HEK293T (cell line): ENCODE data around the gene PCNX1.

ENCODE experiments used
- CTCF ChIA-PET: fragments of 350-600 bp; formaldehyde crosslinking; extraction: SDS; loops from one replicate; lab custom pipeline; 2021; ENCODE audit warnings: antibody characterized with exemption, inconsistent platforms; lab: Yijun Ruan, JAX
- POLR2A ChIA-PET: fragments of 350-600 bp; formaldehyde crosslinking; extraction: SDS; loops from one replicate; lab custom pipeline; 2020; ENCODE audit warnings: antibody characterized with exemption, inconsistent platforms; lab: Yijun Ruan, JAX
- DNase-seq: peaks from one replicate; pipeline ENCODE4 v3.0.0; 2012; ENCODE audit warnings: mixed read lengths; ENCODE audit errors: extremely low spot score
- ARNT ChIP-seq: fragments of 450-650 bp; IDR thresholded peaks from 2 replicates; pipeline ENCODE4 v1.6.1; 2017; ENCODE audit warnings: mild to moderate bottlenecking
- BHLHE40 ChIP-seq: fragments of 450-650 bp; IDR thresholded peaks from 2 replicates; pipeline ENCODE4 v1.6.1; 2016; ENCODE audit warnings: mild to moderate bottlenecking, moderate library complexity, borderline replicate concordance
- CTBP1 ChIP-seq: fragments of 450-650 bp; IDR thresholded peaks from 2 replicates; pipeline ENCODE4 v1.6.1; 2016; ENCODE audit warnings: borderline replicate concordance
- ELF4 ChIP-seq: fragments of 450-650 bp; IDR thresholded peaks from 2 replicates; pipeline ENCODE4 v1.6.1; 2017; ENCODE audit warnings: antibody characterized with exemption
- FOXA1 ChIP-seq: fragments of 450-650 bp; IDR thresholded peaks from 2 replicates; pipeline ENCODE4 v1.6.1; 2016; ENCODE audit warnings: mild to moderate bottlenecking
- FOXK2 ChIP-seq: fragments of 450-650 bp; IDR thresholded peaks from 2 replicates; pipeline ENCODE4 v1.6.1; 2016; ENCODE audit warnings: mild to moderate bottlenecking
- FOXM1 ChIP-seq: fragments of 450-650 bp; IDR thresholded peaks from 2 replicates; pipeline ENCODE4 v1.6.1; 2017; ENCODE audit warnings: mild to moderate bottlenecking, borderline replicate concordance
- HDGF ChIP-seq: fragments of 450-650 bp; IDR thresholded peaks from 2 replicates; pipeline ENCODE4 v1.6.1; 2017; ENCODE audit warnings: antibody characterized with exemption, borderline replicate concordance
- L3MBTL2 ChIP-seq: fragments of 450-650 bp; conservative IDR thresholded peaks from 2 replicates; pipeline ENCODE4 v1.6.1; 2016; ENCODE audit warnings: mild to moderate bottlenecking
- LEF1 ChIP-seq: fragments of 450-650 bp; IDR thresholded peaks from 2 replicates; pipeline ENCODE4 v1.6.1; 2017; ENCODE audit warnings: mild to moderate bottlenecking, borderline replicate concordance
- NFRKB ChIP-seq: fragments of 450-650 bp; IDR thresholded peaks from 2 replicates; pipeline ENCODE4 v1.6.1; 2016; ENCODE audit warnings: mild to moderate bottlenecking, moderate library complexity
- PKNOX1 ChIP-seq: fragments of 450-650 bp; IDR thresholded peaks from 2 replicates; pipeline ENCODE4 v1.6.1; 2016
- SP1 ChIP-seq: fragments of 450-650 bp; IDR thresholded peaks from 2 replicates; pipeline ENCODE4 v1.6.1; 2017
- SUZ12 ChIP-seq: fragments of 450-650 bp; IDR thresholded peaks from 2 replicates; pipeline ENCODE4 v1.6.1; 2016; ENCODE audit warnings: mild to moderate bottlenecking
- TARDBP ChIP-seq: fragments of 450-650 bp; IDR thresholded peaks from 2 replicates; pipeline ENCODE4 v1.6.1; 2016
- ZNF384 ChIP-seq: fragments of 450-650 bp; IDR thresholded peaks from 2 replicates; pipeline ENCODE4 v1.6.1; 2016

PCNX1 gene

GRCh38 chr14:70988452-70988851 is 81.2 kb downstream of the PCNX1 start:
- ChIA-PET POLR2A (no interaction called here), CTCF (interaction anchor here (0.5 kb wide), 1 partner anchor 143 kb away, joined by 3 read pairs; no protein-coding TSS in a partner anchor)
- no peak for TF ChIP-seq ZNF384
- no peak for TF ChIP-seq SUZ12
- no peak for TF ChIP-seq LEF1
- TF ChIP-seq ELF4 = no peak
- no peak for TF ChIP-seq FOXK2
- TF ChIP-seq NFRKB = no peak
- no peak for TF ChIP-seq SP1
- no peak for TF ChIP-seq FOXM1
- TF ChIP-seq ARNT = no peak
- TF ChIP-seq PKNOX1 = no peak
- no peak for TF ChIP-seq HDGF
- no peak for TF ChIP-seq CTBP1
- DNase-seq = peak; percentile 59

GRCh38 chr14:70993931-70994330 is 86.7 kb downstream of the PCNX1 start:
- ChIA-PET POLR2A (no interaction called here), CTCF (no interaction called here)
- no peak for TF ChIP-seq TARDBP
- no peak for TF ChIP-seq L3MBTL2
- no peak for TF ChIP-seq NFRKB
- no peak for TF ChIP-seq SUZ12
- no peak for TF ChIP-seq ZNF384
- no peak for TF ChIP-seq HDGF
- TF ChIP-seq ELF4 = no peak
- no peak for TF ChIP-seq LEF1
- no peak for TF ChIP-seq ARNT
- no peak for TF ChIP-seq BHLHE40
- no peak for TF ChIP-seq CTBP1
- TF ChIP-seq PKNOX1 = no peak
- DNase-seq = no peak

- TF ChIP-seq TARDBP = no peak
- no peak for TF ChIP-seq L3MBTL2
- TF ChIP-seq BHLHE40 = no peak
- no peak for TF ChIP-seq ARNT
- TF ChIP-seq ZNF384 = no peak
- no peak for TF ChIP-seq SUZ12
- TF ChIP-seq FOXA1 = no peak
- no peak for TF ChIP-seq CTBP1
- TF ChIP-seq FOXM1 = no peak
- TF ChIP-seq LEF1 = no peak
- no peak for TF ChIP-seq HDGF
- no peak for TF ChIP-seq SP1
- no peak for TF ChIP-seq ELF4
- TF ChIP-seq FOXK2 = no peak
- no peak for TF ChIP-seq PKNOX1
- TF ChIP-seq NFRKB = no peak
- POLR2A ChIA-PET = no interaction called here
- no peak for DNase-seq
- CTCF ChIA-PET = no interaction called here
These were observed 88.0 kb downstream of the PCNX1 start for GRCh38 chr14:70995211-70995610.

- CTCF ChIA-PET = no interaction called here
- DNase-seq = no peak
- POLR2A ChIA-PET = no interaction called here
- no peak for TF ChIP-seq NFRKB
- TF ChIP-seq ZNF384 = no peak
- TF ChIP-seq CTBP1 = no peak
- TF ChIP-seq SUZ12 = no peak
- no peak for TF ChIP-seq L3MBTL2
- TF ChIP-seq SP1 = no peak
- TF ChIP-seq LEF1 = no peak
- TF ChIP-seq TARDBP = no peak
These were observed 88.4 kb downstream of the PCNX1 start for GRCh38 chr14:70995671-70996070.

- no peak for TF ChIP-seq LEF1
- no peak for TF ChIP-seq PKNOX1
- TF ChIP-seq ARNT = no peak
- no peak for TF ChIP-seq CTBP1
- no peak for TF ChIP-seq FOXK2
- TF ChIP-seq HDGF = no peak
- TF ChIP-seq SP1 = no peak
- no peak for DNase-seq
- CTCF ChIA-PET = no interaction called here
- POLR2A ChIA-PET = no interaction called here
These were observed 91.9 kb downstream of the PCNX1 start for GRCh38 chr14:70999117-70999516.

- POLR2A ChIA-PET = no interaction called here
- CTCF ChIA-PET = no interaction called here
- DNase-seq = no peak
- no peak for TF ChIP-seq SP1
- TF ChIP-seq L3MBTL2 = no peak
- no peak for TF ChIP-seq CTBP1
- TF ChIP-seq TARDBP = no peak
- no peak for TF ChIP-seq FOXA1
- TF ChIP-seq ARNT = no peak
- TF ChIP-seq ELF4 = no peak
- TF ChIP-seq NFRKB = no peak
- no peak for TF ChIP-seq ZNF384
- no peak for TF ChIP-seq HDGF
- TF ChIP-seq PKNOX1 = no peak
- TF ChIP-seq SUZ12 = no peak
- no peak for TF ChIP-seq FOXM1
- TF ChIP-seq LEF1 = no peak
These were observed 92.8 kb downstream of the PCNX1 start for GRCh38 chr14:71000091-71000490.
